ENCODE measurements around the gene ASTN2. TPM values are rescaled to one million over a fixed set of nuclear protein-coding genes. Genes with fewer than 3 reads are reported as not detected.

Gene ASTN2
- total and polyA plus RNA-seq, 2 experiments from 2014 or later: 7.0 to 24.6 TPM

GRCh38 chr9:116726602-116727001, 688.3 kb downstream of the ASTN2 start:
- H3K27me3 Mint-ChIP-seq (ENCODE audit: insufficient read depth, low read depth, poor library complexity): peaks cover 4% of the 10 kb centered on the region
- H3K9me3 Mint-ChIP-seq: no peaks in the 10 kb centered on the region
- DNase-seq (ENCODE audit: low spot score) (no peak), ATAC-seq (peak; percentile 58)
- no peaks in the 10 kb centered on the region for H3K36me3 Mint-ChIP-seq (ENCODE audit: low read depth)
- Histone ChIP-seq H3K4me3 (no peak overlapping the region), H3K79me2 (replicated peaks; ENCODE audit: insufficient read depth) (no peaks in the 10 kb centered on the region), H3K36me3 (ENCODE audit: insufficient read depth) (no peaks in the 10 kb centered on the region), H3K9me2 (ENCODE audit: insufficient read depth) (no peaks in the 10 kb centered on the region), H3F3A (replicated peaks; ENCODE audit: low read depth) (no peaks in the 10 kb centered on the region), H2AFZ (no peak overlapping the region), H3K27me3 (ENCODE audit: insufficient read depth) (no peaks in the 10 kb centered on the region), H4K20me1 (replicated peaks; ENCODE audit: insufficient read depth) (no peaks in the 10 kb centered on the region), H3K27ac (ENCODE audit: low read depth) (no peak overlapping the region), H3K4me1 (ENCODE audit: insufficient read depth) (no peaks in the 10 kb centered on the region), H3K4me2 (no peak overlapping the region)
- TF ChIP-seq, protein P1, sequence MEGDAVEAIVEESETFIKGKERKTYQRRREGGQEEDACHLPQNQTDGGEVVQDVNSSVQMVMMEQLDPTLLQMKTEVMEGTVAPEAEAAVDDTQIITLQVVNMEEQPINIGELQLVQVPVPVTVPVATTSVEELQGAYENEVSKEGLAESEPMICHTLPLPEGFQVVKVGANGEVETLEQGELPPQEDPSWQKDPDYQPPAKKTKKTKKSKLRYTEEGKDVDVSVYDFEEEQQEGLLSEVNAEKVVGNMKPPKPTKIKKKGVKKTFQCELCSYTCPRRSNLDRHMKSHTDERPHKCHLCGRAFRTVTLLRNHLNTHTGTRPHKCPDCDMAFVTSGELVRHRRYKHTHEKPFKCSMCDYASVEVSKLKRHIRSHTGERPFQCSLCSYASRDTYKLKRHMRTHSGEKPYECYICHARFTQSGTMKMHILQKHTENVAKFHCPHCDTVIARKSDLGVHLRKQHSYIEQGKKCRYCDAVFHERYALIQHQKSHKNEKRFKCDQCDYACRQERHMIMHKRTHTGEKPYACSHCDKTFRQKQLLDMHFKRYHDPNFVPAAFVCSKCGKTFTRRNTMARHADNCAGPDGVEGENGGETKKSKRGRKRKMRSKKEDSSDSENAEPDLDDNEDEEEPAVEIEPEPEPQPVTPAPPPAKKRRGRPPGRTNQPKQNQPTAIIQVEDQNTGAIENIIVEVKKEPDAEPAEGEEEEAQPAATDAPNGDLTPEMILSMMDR (conservative IDR thresholded peaks at IDR 0.05; ENCODE audit: low read depth in 2 of 2): no peak
- TF ChIP-seq JUNB (IDR thresholded peaks at IDR 0.05; ENCODE audit: unreplicated experiment): no peak
- no peak for TF ChIP-seq ETS1 (IDR thresholded peaks at IDR 0.05)
- TF ChIP-seq CREB1 (CRISPR knock-in tag; IDR thresholded peaks at IDR 0.05; ENCODE audit: low read depth): no peak
- TF ChIP-seq NANOG (IDR thresholded peaks at IDR 0.05; ENCODE audit: borderline replicate concordance): no peak
- no peak for TF ChIP-seq ZNF114 (CRISPR knock-in tag; IDR thresholded peaks at IDR 0.05)
- no peak for TF ChIP-seq REST (IDR thresholded peaks at IDR 0.05; ENCODE audit: unreplicated experiment)
- TF ChIP-seq POLR2AphosphoS5 (IDR thresholded peaks at IDR 0.05; ENCODE audit: low read depth): no peak
- TF ChIP-seq ZNF331 (CRISPR knock-in tag; IDR thresholded peaks at IDR 0.05; ENCODE audit: low read depth): no peak
- no peak for TF ChIP-seq STAT1 (IDR thresholded peaks at IDR 0.05; ENCODE audit: unreplicated experiment)
- TF ChIP-seq EZH2phosphoT487 (IDR thresholded peaks at IDR 0.05; ENCODE audit: unreplicated experiment): no peak
- no peak for TF ChIP-seq EZH2 (IDR thresholded peaks at IDR 0.05; ENCODE audit: low read depth, unreplicated experiment)
- no peak for TF ChIP-seq ZNF462 (CRISPR knock-in tag; IDR thresholded peaks at IDR 0.05)
- peaks cover 9% of the 10 kb centered on the region; the same call in 2 of the 3 replicates for H3K4me1 Mint-ChIP-seq
- no peak overlapping the region for H3K4me3 Mint-ChIP-seq
- H3K27ac Mint-ChIP-seq: peak overlapping the region; percentile 43

All from GM23338 (cell line).